T-helper 22 cell (primary cell): ENCODE measurements around the gene NEU1.
"Not testable (repeated sequence)": the region's sequence is repeated elsewhere in the genome, so short reads cannot be mapped to it uniquely, and the experiment has no call there.

ENCODE experiments used
- DNase-seq: peaks from one replicate; pipeline ENCODE4 v3.0.0-alpha.2; 2020; ENCODE audit warnings: low read depth

The NEU1 gene

GRCh38 chr6:31862344-31863235 is at the start of gene NEU1:
NEU1 (minus strand) TSS chr6:31862821; CDS start chr6:31862776, 45 bp downstream.
- peak; percentile 100 for DNase-seq

DNA sequence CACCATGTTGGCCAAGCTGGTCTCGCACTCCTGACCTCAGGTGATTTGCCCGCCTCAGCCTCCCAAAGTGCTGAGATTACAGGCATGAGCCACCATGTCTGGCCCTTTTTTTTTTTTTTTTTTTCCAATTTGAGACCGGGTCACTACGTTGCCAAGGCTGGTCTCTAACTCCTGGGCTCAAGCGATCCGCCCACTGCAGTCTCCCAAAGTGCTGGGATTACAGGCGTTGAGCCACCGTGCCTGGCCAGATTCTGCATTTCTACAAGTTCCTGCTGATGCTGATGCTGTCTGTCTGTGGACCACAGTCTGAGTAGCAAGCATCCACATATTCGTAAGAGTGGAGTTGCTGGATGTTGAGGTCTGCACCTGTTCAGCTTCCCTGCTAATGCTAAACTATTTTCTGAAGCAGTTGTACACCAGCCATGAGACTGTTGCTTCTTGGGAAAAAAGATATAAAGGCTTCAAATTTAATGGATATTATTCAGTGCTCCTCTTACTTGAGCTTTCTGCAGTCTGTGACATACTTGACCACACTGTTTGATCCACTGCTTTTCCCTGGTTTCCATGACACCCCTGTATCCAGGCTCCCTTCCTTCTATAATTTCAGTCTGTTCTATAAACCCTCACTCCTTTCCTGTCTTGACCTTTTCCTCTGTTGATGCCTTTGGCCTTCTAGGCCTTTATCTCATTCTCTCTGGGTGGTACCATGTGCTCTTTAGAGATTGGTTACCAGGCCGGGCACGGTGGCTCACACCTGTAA is 49.4 kb upstream of the NEU1 start:
- DNase-seq = no peak

- DNase-seq = not testable (repeated sequence)
Observed at GRCh38 chr6:31909298-31909697, 46.7 kb upstream of the NEU1 start.

DNA sequence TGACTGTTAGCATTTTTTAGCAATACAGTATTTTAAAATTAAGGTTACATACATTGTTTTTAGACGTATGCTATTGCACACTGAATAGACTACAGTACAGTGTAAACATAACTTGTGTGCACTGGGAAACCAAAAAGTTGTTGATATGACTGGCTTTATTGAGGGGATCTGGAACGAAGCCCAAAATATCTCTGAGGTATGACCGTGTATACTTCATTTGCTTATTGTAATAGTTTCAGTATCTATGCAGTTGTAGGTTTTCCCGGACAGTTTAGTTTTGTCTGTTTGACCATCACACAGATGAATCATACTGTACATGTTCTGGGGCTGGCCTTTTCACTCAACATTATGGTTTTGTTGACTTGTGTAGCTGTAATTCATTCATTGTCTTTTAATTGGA is 46.2 kb upstream of the NEU1 start:
- no peak for DNase-seq

GRCh38 chr6:31908255-31908654 is 45.6 kb upstream of the NEU1 start:
- not testable (repeated sequence) for DNase-seq

DNA sequence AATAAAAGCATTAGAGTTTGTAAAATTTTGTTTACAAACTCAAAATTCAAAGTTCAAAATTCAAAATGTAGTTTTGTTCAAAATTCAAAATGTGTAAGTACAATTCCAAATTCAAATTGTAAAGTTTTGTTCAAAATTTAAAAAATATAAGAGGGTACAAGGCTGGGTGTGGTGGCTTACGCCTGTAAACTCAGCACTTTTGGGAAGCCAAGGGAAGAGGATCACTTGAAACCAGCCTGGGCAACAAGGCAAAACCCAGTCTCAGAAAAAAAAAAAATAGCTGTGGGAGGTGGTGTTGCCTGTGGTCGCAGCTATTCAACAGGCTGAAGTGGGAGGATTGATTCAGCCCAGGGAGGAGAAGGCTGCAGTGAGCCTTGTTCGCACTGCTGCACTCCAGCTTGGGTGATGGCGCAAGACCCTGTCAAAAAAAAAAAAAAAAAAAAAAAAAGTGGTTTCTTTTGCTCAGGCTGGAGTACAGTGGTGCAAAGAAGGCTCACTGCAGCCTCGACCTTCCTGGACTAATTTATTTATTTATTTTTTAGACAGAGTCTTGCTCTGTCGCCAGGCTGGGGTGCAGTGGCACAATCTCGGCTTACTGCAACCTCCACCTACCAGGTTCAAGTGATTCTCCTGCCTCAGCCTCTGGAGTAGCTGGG is 44.7 kb upstream of the NEU1 start:
- no peak for DNase-seq

GRCh38 chr6:31906727-31907126 is 44.1 kb upstream of the NEU1 start:
- DNase-seq = not testable (repeated sequence)

DNA sequence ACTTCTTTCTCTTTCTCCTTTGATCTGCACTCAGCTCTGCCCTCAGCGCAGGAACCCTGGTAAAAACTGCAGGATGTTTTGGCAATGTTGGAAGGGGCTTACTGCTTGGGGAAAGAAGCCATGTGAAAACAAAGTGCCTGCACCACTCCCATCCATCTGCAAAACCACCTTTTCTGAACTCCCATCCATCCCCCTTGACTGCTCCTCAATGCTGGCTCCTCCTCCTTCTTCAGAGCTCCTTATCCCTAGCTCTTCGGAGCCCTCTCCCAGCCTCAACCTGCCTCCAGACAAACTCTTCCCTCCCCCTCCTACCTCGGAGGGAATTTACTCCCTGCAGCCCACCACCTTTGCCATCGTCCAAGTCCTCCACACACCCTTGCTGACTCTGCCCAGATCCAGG is 43.5 kb upstream of the NEU1 start:
- DNase-seq = no peak

GRCh38 chr6:31905041-31905440 is 42.4 kb upstream of the NEU1 start:
- no peak for DNase-seq

DNA sequence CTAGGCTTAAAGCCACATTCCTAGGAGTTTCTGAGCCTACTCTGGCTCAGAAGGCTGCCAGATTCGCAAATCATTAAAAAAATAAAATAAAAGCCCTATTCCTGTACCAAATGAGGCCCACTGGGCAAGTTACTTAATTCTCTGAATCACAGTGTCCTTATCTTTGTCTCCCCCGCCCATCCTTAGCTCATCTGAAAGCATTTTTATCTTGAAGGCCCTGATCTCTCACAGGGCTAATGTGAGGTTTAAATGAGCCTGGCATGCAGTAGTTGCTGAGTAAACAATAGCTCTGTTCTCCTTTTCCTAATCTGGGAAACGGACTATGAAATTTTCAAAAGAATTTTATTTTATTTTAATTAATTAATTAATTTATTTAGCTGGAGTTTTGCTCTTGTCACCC is 41.3 kb upstream of the NEU1 start:
- DNase-seq = no peak

DNA sequence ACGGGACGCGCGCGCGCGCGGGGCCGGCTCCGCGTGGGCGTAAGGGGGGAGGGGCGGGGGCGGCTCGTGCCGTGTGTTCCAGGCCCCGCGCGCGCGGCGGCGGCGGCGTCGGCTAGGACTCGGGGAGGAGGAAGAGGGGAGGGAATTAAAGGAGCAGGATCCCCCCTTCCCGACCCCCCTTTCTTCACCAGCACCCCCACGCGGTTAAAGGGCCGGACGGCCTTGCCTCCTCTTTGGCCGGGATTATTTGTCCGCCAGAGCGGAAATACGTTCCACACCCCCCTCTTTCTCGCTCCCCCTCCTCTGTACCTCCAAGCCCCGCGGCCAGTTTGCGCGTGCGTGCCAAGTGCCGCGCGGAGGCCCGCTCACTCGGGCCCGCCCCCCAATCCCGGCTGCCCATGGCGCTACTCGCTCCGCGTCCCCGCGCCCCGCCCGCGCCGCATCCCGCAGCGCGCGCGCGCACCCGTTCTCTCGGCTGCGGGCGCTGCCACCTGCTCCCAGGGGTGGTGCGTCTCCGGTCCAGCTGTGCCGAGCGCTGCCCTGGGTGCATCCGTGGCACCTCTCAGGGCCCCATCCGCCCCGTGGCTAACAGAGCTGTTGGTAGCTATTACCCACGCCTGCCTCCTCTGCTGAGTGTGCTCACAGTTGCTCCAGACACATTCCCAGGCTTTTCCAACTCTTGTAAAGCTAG is 39.5 kb upstream of the NEU1 start, which contains the start of gene ZBTB12:
TSS of gene ZBTB12 (minus strand) at position 134 of the 691 bp plus-strand sequence. CDS start 781 bp downstream, outside the sequence.
- peak; percentile 75 for DNase-seq

GRCh38 chr6:31901415-31901952 is 38.9 kb upstream of the NEU1 start:
- peak; percentile 54 for DNase-seq

- no peak for DNase-seq
Observed at GRCh38 chr6:31900917-31901414, 38.3 kb upstream of the NEU1 start.

GRCh38 chr6:31899882-31900722 is 37.5 kb upstream of the NEU1 start:
- DNase-seq = no peak

DNA sequence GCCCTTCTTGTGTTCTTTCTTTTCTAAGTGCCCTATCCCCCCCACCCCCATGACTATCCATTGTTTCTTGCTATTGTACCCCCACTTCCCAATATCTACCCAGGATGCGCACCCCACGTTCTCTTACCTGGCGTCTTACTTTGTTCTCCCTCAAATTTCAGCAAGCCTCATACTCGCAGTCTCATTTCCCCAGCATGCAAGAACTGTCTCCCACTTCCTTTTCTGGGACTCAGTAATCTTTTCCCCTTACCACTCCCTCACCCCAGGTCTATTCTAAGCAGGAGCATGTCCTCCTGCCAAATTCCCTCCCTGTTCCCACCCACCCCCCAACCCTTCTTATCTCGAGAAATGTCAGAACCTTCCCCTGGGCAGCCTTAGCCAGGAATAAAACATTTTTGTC is 36.6 kb upstream of the NEU1 start:
- no peak for DNase-seq

GRCh38 chr6:31898383-31899011 is 35.9 kb upstream of the NEU1 start:
- no peak for DNase-seq

GRCh38 chr6:31897612-31898382 is 35.2 kb upstream of the NEU1 start, which contains the start of gene EHMT2:
EHMT2 (minus strand) TSS chr6:31897698; CDS start chr6:31897677, 21 bp downstream.
- peak; percentile 74 for DNase-seq

- no peak for DNase-seq
Observed at GRCh38 chr6:31896856-31897611, 34.4 kb upstream of the NEU1 start.
